ENCODE measurements around the gene MAGEA2B. TPM values are rescaled to one million over a fixed set of nuclear protein-coding genes. Genes with fewer than 3 reads are reported as not detected.

MAGEA2B gene, protein sequence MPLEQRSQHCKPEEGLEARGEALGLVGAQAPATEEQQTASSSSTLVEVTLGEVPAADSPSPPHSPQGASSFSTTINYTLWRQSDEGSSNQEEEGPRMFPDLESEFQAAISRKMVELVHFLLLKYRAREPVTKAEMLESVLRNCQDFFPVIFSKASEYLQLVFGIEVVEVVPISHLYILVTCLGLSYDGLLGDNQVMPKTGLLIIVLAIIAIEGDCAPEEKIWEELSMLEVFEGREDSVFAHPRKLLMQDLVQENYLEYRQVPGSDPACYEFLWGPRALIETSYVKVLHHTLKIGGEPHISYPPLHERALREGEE
- not detected in 2 replicates for total RNA-seq

DNA sequence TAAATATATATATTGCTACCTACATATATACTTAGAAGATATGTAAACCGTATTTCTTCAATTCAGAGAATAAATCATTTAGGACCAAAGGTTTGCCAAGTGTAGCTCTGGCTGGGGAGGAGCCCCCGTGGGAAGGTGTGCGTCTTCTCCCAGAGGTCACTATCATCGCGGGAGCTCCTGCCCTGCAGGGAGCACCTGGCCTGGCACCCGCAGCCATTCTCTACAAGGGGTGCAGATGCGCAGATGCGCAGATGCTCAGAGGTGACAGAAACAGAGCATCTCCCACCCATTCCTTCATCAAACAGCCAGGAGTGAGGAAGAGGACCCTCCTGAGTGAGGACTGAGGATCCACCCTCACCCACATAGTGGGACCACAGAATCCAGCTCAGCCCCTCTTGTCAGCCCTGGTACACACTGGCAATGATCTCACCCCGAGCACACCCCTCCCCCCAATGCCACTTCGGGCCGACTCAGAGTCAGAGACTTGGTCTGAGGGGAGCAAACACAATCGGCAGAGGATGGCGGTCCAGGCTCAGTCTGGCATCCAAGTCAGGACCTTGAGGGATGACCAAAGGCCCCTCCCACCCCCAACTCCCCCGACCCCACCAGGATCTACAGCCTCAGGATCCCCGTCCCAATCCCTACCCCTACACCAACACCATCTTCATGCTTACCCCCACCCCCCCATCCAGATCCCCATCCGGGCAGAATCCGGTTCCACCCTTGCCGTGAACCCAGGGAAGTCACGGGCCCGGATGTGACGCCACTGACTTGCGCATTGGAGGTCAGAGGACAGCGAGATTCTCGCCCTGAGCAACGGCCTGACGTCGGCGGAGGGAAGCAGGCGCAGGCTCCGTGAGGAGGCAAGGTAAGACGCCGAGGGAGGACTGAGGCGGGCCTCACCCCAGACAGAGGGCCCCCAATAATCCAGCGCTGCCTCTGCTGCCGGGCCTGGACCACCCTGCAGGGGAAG, at the start of gene MAGEA2B:
Gene MAGEA2B, plus strand, starts transcription at position 814 of the 973 bp plus-strand sequence. CDS start 2,479 bp downstream, outside the sequence.

DNA sequence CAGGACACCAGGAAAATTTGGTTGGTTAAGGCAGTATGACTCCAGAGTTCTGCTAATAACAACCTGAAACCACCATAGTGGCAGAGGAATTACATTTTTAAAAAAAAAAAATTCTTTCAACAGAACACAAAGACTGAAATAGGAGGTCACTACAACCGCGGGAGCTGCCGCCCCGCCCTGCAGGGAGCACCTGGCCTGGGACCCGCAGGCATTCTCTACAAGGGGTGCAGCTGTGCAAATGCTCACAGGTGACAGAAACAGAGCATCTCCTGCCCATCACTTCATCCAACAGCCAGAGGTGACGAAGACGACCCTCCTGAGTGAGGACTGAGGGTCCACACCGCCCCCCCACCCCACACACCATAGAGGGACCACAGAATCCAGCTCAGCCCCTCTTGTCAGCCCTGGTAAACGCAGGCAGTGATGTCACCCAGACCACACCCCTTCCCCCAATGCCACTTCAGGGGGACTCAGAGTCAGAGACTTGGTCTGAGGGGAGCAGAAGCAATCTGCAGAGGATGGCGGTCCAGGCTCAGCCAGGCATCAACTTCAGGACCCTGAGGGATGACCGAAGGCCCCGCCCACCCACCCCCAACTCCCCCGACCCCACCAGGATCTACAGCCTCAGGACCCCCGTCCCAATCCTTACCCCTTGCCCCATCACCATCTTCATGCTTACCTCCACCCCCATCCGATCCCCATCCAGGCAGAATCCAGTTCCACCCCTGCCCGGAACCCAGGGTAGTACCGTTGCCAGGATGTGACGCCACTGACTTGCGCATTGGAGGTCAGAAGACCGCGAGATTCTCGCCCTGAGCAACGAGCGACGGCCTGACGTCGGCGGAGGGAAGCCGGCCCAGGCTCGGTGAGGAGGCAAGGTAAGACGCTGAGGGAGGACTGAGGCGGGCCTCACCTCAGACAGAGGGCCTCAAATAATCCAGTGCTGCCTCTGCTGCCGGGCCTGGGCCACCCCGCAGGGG, 16.2 kb upstream of the MAGEA2B start, which contains the start of gene MAGEA3:
Gene MAGEA3, plus strand, starts transcription at position 843 of the 980 bp plus-strand sequence. CDS start 2,039 bp downstream, outside the sequence.

DNA sequence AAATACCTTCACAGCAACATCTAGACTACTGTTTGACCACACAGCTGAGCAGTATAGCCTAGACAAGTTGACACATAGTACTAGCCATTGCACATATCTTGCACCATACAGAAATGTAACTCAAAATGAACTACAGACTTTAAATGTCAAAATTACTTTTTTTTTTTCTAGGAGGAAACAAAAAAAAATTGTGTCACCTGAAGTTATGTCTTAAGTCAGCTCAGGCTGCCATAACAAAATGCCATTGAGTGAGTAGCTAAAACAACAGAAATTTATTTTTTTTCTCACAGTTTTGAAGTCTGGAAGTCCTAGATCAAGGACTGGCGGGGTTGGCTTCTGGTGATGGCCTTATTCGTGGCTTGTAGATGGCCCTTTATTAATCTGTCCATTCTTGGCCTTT, 5.3 kb upstream of the MAGEA2B start, which contains the start of gene CSAG2:
Gene CSAG2, minus strand, starts transcription at position 101 of the 400 bp plus-strand sequence. CDS start 161 bp downstream, outside the sequence.

DNA sequence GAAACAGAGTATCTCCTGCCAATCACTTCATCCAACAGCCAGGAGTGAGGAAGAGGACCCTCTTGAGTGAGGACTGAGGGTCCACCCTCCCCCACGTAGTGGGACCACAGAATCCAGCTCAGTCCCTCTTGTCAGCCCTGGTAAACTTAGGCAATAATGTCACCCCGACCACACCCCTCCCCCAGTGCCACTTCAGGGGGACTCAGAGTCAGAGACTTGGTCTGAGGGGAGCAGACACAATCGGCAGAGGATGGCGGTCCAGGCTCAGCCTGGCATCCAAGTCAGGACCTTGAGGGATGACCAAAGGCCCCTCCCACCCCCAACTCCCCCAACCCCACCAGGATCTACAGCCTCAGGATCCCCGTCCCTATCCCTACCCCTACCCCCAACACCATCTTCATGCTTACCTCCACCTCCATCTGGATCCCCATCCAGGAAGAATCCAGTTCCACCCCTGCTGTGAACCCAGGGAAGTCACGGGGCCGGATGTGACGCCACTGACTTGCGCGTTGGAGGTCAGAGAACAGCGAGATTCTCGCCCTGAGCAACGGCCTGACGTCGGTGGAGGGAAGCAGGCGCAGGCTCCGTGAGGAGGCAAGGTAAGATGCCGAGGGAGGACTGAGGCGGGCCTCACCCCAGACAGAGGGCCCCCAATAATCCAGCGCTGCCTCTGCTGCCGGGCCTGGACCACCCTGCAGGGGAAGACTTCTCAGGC, 19.0 kb downstream of the MAGEA2B start, which contains the start of the genes CSAG1 and MAGEA12:
Gene CSAG1, minus strand, starts transcription at position 461 of the 715 bp plus-strand sequence. CDS start 1,261 bp downstream, outside the sequence.
Gene MAGEA12, plus strand, starts transcription at position 497 of the 715 bp plus-strand sequence. CDS start 2,405 bp downstream, outside the sequence.

DNA sequence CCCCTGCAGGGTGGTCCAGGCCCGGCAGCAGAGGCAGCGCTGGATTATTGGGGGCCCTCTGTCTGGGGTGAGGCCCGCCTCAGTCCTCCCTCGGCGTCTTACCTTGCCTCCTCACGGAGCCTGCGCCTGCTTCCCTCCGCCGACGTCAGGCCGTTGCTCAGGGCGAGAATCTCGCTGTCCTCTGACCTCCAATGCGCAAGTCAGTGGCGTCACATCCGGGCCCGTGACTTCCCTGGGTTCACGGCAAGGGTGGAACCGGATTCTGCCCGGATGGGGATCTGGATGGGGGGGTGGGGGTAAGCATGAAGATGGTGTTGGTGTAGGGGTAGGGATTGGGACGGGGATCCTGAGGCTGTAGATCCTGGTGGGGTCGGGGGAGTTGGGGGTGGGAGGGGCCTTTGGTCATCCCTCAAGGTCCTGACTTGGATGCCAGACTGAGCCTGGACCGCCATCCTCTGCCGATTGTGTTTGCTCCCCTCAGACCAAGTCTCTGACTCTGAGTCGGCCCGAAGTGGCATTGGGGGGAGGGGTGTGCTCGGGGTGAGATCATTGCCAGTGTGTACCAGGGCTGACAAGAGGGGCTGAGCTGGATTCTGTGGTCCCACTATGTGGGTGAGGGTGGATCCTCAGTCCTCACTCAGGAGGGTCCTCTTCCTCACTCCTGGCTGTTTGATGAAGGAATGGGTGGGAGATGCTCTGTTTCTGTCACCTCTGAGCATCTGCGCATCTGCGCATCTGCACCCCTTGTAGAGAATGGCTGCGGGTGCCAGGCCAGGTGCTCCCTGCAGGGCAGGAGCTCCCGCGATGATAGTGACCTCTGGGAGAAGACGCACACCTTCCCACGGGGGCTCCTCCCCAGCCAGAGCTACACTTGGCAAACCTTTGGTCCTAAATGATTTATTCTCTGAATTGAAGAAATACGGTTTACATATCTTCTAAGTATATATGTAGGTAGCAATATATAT, 39.5 kb downstream of the MAGEA2B start, which contains the start of gene MAGEA2:
Gene MAGEA2, minus strand, starts transcription at position 157 of the 965 bp plus-strand sequence. CDS start 2,479 bp downstream, outside the sequence.

DNA sequence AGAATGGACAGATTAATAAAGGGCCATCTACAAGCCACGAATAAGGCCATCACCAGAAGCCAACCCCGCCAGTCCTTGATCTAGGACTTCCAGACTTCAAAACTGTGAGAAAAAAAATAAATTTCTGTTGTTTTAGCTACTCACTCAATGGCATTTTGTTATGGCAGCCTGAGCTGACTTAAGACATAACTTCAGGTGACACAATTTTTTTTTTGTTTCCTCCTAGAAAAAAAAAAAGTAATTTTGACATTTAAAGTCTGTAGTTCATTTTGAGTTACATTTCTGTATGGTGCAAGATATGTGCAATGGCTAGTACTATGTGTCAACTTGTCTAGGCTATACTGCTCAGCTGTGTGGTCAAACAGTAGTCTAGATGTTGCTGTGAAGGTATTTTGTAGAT, 44.5 kb downstream of the MAGEA2B start, which contains the start of gene CSAG3:
Gene CSAG3, plus strand, starts transcription at position 301 of the 400 bp plus-strand sequence.

Other genes with a start within 250 kb of the MAGEA2B start
- under 0.01 and 0.34 TPM in 2 replicates for gene GABRQ, start 76.7 kb upstream of the MAGEA2B start, total RNA-seq
- not detected in 2 replicates for gene MAGEA3, start 15.8 kb upstream of the MAGEA2B start, total RNA-seq
- gene CSAG2, start 5.4 kb upstream of the MAGEA2B start, total RNA-seq, result not detected in 2 replicates
- gene CSAG1, start 19.1 kb downstream of the MAGEA2B start, total RNA-seq, result not detected in 2 replicates
- gene MAGEA12, start 19.1 kb downstream of the MAGEA2B start, total RNA-seq, result not detected in 2 replicates
- gene MAGEA2, start 39.2 kb downstream of the MAGEA2B start, total RNA-seq, result not detected in 2 replicates
- gene CSAG3, start 44.6 kb downstream of the MAGEA2B start, total RNA-seq, result not detected in 2 replicates
- gene MAGEA6, start 55.1 kb downstream of the MAGEA2B start, total RNA-seq, result not detected in 2 replicates
- gene CETN2, start 116.1 kb downstream of the MAGEA2B start, total RNA-seq, result 26.3 and 28.2 TPM in 2 replicates
- gene NSDHL, start 116.4 kb downstream of the MAGEA2B start, total RNA-seq, result 20.8 and 28.8 TPM in 2 replicates
- gene ZNF185, start 183.4 kb downstream of the MAGEA2B start, total RNA-seq, result 143 and 162 TPM in 2 replicates

Measured in nasal cavity respiratory epithelium epithelial cell of viscerocranial mucosa (primary cell).